ENCODE data around the gene ITPK1. TPM values are rescaled to one million over a fixed set of nuclear protein-coding genes. Genes with fewer than 3 reads are reported as not detected.
A peak's percentile ranks its signal among the peaks of the same experiment; 100 is the strongest.

The ITPK1 gene
- total RNA-seq, 1 experiment from 2014 or later = 53.2 TPM

DNA sequence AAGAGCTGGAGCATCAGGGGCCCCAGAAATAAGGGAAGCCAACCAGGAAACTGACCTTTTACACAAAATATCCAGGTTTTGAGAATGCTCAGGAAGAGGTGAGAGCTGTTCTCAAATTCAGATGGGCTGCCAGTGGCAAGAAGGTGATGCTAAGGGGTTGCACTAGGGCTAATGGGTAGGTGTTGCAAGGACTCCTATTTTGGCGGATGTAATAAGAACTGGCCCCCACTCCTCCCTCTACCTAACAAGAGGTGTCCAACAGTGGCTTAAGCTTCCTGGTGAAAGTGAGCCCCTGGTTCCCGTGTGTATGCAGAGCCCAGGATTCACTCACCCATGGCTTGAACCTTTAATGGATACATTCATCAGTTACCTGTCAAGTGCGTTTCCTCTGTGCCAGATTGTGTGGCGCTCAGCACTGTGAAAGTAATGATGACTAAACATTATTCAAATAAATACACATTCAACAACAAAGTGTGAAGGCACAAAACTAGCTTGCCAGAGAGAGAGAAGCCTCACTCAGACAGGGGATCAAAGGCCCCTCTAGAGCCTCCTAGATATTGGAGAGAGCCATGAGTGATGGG, 193.5 kb downstream of the ITPK1 start:
- in situ Hi-C loops (cut with HindIII; ENCODE audit: low pct_unique_long_range_greater_than_20kb, low sequenced_read_pairs) = no loop called here
- DNase-seq (ENCODE audit: low read depth) = peak; percentile 70

DNA sequence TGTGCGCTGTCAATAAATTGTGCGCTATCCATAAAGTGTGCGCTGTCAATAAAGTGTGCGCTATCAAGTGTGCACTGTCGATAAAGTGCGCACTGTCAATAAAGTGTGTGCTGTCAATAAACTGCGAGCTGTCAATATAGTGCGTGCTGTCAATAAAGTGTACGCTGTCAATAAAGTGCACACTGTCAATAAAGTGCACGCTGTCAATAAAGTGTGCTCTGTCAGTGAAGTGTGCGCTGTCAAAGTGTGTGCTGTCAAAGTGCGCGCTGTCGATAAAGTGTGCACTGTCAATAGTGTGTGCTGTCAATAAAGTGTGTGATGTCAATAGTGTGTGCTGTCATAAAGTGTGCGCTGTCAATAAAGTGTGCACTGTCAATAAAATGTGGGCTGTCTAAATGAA, 195.7 kb downstream of the ITPK1 start:
- in situ Hi-C loops (cut with HindIII; ENCODE audit: low pct_unique_long_range_greater_than_20kb, low sequenced_read_pairs) = no loop called here
- DNase-seq (ENCODE audit: low read depth) = no peak

DNA sequence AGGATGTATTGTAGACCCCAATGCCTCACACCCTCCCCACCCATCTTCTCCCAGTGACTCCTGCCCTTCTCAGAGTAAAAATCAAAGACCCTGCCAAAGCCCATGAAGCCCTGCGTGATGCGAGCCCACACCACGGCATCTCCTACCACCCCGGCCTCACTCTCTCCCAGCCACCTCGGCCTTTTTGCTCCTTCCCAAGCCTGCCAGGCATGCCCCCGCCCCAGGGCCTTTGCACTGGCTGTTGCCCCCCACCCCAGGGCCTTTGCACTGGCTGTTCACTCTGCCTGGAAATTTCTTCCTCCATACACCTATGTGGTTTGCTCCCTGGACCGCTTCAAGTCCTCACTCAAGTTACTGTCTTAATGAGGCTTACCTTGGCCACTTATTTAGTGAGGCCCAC, 197.8 kb downstream of the ITPK1 start:
- in situ Hi-C loops (cut with HindIII; ENCODE audit: low pct_unique_long_range_greater_than_20kb, low sequenced_read_pairs) = no loop called here
- DNase-seq (ENCODE audit: low read depth) = no peak

DNA sequence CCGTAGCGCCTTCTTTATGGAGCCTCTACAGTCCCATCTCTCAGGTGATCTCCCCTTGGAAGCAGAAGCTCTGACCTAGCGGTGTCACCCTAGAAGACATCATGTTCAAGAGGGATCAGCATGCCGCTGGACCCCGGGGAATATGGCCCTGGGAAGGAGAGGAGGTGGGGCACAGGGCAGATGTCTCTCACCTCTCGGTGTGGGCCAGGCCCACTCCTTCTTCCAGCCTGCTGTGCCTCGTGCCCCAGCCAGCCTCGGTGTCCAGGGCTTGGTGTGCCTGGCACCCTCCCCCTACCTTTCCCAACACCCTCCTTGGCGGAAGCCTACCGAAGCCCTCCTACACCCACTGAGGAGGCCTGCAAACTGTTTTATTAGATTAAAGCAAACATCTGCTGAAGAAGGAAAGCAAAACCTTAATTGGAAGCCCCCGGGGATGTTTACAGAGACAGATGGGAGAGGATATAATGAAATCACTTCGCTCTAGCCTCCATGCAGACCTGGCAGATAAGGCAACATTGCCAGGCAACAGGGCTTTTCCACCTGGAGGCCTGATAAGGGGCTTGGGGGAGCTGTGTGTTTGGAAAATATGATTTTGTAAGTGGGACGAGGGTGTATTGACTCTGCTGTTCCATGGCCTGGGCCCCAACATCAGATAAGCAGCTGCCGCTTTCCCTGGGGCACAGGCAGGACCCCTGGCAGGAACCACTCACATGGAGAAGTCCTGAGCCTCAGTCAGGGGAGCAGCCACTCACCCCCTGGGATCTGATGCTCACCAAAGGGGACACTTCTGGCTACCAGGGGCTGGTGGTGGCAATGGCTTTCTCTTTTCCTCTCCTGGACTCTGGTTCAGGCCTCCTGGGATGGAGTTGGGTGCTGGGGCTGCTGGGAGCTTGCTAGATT, 198.4 kb downstream of the ITPK1 start:
- in situ Hi-C loops (cut with HindIII; ENCODE audit: low pct_unique_long_range_greater_than_20kb, low sequenced_read_pairs) = no loop called here

DNA sequence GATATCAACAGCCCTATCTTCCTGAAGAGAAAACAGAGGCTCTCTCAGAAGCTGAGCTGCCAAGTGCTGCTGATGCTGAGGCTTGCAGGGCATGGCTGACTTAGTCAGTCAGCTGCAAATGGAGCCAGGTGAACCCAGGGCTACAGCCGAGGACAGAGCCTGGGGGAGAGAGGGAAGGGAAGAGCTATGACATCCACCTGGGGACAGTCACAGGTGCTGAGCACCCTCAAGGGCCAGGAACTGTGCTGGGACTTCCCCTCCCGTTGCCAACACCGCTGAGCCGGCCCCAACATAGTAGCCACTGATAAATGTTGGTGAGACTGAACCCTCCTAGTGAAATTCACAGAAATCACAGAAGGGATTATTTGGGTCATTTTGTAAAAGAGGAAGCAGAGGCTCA, 199.5 kb downstream of the ITPK1 start:
- no peak for DNase-seq (ENCODE audit: low read depth)
- in situ Hi-C loops (cut with HindIII; ENCODE audit: low pct_unique_long_range_greater_than_20kb, low sequenced_read_pairs) = no loop called here

More for the DNA sequence above, 198.4 kb downstream of the ITPK1 start:
- DNase-seq (ENCODE audit: low read depth) = no peak

DNA sequence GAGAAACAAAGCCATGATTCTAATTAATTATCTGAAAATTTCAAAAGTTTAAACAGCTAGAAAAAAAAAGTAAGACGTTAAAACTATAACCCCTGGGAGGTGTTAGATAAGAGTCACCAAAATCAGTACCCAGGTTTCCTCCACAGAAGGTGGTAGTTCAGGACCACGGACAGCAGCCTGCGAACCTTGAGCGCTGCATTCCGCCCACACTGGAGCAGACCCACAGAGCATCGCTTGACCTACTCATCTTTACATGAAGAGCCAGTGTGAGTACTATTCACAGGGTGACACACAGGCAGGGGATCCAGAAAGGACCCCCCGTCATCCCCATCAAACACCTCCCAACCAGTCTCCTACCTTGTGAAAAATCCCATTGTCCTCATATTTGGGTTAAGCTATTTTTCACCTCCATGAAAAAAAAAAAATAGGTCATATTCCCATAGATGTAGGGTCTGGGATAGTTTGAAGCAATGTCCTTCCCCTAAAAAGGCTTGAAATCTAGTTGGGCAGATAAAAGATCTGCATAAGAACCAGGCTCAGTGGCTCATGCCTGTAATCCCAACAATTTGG, 201.6 kb downstream of the ITPK1 start:
- in situ Hi-C loops (cut with HindIII; ENCODE audit: low pct_unique_long_range_greater_than_20kb, low sequenced_read_pairs) = no loop called here
- peak; percentile 28 for DNase-seq (ENCODE audit: low read depth)

DNA sequence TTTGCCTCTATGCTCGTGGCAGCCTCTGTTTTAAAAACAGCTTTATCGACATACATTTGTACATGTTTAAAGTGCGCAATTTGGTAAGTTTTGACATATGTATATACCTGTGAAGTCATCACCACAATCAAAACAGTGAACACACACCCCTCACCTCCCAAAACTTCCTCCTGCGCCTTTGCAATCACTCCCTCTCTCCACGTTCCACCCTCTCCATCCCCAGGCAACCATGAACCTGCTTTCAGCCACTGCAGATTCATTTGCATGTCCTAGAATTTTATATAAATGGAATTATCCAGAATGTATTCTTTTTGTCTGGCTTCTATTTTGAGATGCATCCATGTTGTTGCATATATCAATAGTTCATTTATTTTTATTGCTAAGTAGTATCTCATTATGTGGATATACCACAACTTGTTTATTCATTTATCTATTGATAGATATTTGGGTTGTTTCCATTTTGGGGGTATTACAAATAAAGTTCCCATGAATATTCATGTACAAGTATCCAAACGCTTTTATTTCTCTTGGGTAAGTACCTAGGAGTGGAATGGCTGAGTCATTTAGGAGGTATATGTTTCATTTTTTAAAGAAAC, 208.3 kb downstream of the ITPK1 start:
- in situ Hi-C loops (cut with HindIII; ENCODE audit: low pct_unique_long_range_greater_than_20kb, low sequenced_read_pairs) = no loop called here

DNA sequence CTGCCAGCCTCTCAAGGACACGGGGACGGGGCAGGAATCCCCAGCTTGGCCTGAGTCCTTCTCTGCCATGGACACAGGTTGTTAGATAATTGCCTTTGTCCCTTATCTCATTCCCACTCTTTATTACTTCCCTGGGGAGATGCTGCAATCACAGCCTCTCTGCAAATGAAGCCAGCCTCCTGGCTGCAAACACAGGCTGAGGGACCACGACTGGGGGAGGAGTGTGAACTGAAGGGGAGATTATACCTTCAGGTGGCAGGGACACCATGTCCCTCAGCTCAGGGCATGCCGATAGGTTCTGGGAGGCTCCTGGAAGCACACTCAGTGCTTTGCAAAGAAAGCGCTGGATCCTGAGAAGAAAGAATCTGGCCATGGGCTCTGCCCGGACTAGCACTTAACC, 208.9 kb downstream of the ITPK1 start:
- in situ Hi-C loops (cut with HindIII; ENCODE audit: low pct_unique_long_range_greater_than_20kb, low sequenced_read_pairs) = no loop called here

More for the DNA sequence above, 208.3 kb downstream of the ITPK1 start:
- no peak for DNase-seq (ENCODE audit: low read depth)

DNA sequence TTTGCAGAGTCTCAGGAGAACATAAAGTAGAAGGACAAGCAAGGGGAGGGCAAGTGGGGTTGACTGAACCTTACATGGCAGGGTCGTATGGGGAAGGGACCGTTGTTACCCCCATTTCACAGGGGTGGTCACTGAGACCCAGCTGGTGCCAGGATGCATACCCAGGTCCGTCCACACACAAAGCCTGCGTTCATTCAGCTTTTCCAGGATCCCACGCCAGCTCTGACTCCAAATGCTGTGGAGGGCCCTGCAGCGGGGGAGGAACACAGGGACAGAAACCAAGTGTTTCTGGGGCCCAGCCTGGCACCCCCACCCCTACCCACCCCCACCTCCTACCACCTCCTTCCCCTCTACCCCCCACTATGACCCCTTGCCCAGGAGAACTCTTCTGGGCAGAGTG, 209.3 kb downstream of the ITPK1 start:
- in situ Hi-C loops (cut with HindIII; ENCODE audit: low pct_unique_long_range_greater_than_20kb, low sequenced_read_pairs) = no loop called here
- DNase-seq (ENCODE audit: low read depth) = no peak

More for the DNA sequence above, 208.9 kb downstream of the ITPK1 start:
- DNase-seq (ENCODE audit: low read depth) = no peak

DNA sequence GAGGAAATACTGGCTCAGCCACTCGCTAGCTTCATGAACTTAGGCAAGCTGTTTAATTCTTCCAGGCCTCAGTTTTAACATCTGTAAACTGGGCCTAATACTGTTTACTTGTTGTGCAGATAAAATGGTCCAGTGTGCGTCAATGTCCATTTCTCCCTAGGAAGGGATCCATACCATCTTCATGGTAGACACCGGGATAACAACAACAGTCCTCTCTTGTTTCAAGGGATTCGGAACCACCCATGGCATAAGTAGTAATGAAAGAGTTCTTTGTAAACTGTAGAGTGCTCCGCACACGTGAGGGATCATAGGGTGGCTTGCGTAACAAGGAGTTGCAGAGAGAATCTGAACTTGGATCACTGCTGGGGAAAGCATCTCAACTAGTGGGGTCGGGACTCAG, 210.1 kb downstream of the ITPK1 start:
- DNase-seq (ENCODE audit: low read depth) = no peak
- in situ Hi-C loops (cut with HindIII; ENCODE audit: low pct_unique_long_range_greater_than_20kb, low sequenced_read_pairs) = no loop called here

DNA sequence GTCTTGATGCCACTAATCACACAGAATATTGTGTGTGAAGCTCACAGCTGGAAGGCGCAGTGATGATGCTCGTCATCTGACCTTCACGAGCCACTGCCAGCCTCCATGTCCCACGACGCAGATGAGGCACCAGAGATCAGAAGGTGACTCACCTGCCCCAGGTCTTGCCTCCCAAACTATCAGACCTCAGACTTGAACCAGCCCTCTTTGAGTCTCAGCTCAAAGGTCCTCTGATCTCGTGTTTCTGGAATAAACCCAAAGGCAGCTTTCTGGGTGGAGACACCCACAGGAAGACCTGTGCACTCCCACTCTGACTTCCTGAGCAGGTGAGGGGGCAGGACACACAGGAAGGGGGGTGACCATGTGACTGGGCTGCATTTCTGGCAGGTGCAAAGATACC, 212.4 kb downstream of the ITPK1 start:
- in situ Hi-C loops (cut with HindIII; ENCODE audit: low pct_unique_long_range_greater_than_20kb, low sequenced_read_pairs) = no loop called here
- DNase-seq (ENCODE audit: low read depth) = no peak

DNA sequence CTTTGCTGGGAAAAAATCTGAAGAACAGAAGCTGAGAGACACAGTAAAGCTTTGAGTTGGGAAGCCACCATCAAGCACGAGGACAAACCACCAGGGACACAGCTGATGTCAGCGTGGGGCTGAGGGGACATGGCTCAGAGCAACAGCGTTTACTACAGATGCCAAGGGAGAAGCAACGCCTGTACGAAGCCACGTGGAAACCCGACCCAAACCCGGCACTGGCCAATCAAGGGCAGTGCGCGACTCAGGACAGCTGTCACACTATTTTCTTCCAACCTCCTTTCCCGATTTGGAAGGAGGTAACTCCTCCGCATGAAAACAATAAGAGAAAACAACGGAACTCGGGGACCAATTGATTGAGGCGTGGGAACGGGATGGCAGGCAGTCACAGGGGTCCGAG, 213.0 kb downstream of the ITPK1 start:
- no peak for DNase-seq (ENCODE audit: low read depth)
- in situ Hi-C loops (cut with HindIII; ENCODE audit: low pct_unique_long_range_greater_than_20kb, low sequenced_read_pairs) = no loop called here

DNA sequence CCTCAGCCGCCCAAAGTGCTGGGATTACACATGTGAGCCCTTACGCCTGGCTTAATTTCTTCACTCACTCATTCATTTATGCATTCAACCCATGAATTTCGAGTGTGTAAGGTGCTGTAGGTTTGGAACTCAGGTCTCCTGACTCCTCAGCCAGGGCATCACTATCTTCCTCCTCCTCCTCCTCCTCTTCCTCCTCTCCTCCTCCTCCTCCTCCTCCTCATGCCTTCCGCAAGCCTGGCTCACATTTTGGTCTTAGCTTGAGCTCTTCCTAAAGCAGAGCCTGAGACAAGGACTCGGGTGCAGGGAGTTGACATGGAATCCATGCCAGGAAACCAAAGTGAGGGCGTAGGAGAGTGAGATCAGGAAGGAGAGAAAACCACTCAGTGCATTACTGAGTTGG, 213.5 kb downstream of the ITPK1 start:
- in situ Hi-C loops (cut with HindIII; ENCODE audit: low pct_unique_long_range_greater_than_20kb, low sequenced_read_pairs) = no loop called here
- DNase-seq (ENCODE audit: low read depth) = no peak

DNA sequence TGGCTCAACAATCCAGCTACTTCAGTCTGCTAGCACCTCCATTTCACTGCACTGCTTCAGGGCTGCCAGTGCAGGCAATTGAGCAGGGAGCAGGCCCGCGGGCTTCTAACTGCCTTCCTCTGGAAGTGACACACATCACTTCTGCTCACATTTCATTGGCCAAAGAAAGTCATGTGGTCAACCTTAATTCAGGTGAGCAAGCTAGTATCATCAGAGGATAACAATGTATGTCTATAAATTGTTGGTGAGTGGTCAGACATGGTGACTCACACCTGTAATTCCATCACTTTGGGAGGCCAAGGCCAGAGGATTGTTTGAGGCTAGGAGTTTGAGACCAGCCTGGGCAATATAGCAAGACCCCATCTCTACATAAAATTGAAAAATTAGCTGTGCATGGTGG, 215.1 kb downstream of the ITPK1 start:
- no peak for DNase-seq (ENCODE audit: low read depth)
- in situ Hi-C loops (cut with HindIII; ENCODE audit: low pct_unique_long_range_greater_than_20kb, low sequenced_read_pairs) = no loop called here

DNA sequence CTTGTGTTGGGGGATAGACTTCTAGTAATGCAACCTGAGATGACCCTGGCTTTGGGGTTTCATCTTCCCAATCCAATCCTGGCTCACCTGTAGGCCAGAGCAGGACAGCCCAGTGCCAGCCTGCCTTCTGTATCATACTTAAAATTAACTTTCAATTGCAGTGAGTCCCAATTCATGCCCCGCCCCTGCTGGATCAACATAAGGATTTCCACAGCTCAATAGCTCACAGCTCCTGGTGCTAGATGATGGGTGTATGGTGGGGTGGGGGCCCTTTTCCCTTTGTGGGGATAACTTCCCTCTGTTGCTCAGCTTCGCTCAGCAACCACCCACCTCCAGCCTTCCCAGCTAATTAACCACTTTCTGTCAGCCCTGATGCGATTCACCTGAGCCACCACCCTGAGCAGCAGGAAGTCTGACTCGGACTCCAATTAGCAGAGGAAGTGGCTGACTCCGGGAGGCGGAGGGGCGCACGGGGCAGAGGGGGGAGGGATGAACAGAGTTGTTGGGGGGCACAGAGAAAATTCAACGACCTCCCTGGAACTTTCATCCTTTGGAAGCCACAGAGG, 217.1 kb downstream of the ITPK1 start:
- DNase-seq (ENCODE audit: low read depth) = no peak
- in situ Hi-C loops (cut with HindIII; ENCODE audit: low pct_unique_long_range_greater_than_20kb, low sequenced_read_pairs) = no loop called here

DNA sequence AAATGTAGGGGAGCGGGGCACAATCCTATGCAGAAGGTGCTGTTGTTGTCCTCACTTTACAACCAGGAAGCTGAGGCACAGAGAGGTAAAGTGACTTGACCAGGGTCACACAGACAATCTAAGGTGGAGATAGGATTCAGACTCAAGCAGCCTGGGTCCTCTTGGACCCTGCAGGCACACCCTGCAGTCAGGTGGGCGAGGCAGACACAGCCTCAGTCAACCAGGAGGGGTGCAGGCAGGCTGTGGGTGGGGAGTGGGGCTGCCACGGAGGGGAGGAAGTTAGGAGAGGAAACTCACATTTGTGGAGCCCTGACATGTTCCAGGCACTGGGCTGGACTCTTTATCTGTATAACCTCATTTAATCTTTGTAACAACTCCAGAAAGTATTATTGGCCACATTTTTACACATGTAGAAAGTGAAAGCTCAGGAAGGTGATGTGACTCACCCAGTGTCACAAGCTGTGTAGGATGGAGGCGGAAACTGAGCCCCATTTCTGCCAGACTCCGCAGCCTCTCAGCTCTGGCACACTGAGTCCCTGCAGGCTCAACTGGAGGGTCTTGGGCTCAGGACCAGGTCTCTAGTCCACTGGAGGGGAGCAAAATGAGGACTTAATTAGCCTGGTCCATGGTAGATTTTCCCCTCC, 217.7 kb downstream of the ITPK1 start:
- DNase-seq (ENCODE audit: low read depth) = no peak
- in situ Hi-C loops (cut with HindIII; ENCODE audit: low pct_unique_long_range_greater_than_20kb, low sequenced_read_pairs) = no loop called here

DNA sequence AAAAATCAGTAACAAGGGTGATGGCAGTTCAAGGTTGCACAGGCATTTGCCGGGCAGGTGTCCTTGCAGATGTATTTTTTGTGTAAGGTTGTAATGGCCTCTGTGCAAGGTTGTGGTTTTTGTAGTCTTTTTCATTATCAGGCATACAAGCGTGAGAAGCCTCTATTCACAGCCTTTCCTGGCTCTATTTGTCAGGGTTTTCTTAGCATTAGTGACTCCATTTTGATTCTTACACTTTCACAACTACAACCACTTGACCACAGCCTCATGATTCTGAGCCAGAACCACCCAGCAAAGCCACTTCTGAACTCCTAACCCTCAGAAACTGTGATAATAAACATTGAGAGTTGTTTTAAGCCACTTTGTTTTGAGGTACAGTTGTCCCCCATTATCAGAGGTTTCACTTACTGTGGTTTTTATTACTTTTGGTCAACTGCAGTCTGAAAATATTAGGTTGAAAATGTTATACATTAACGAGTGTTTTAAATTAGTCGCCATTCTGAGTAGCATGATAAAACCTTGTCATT, 220.3 kb downstream of the ITPK1 start:
- in situ Hi-C loops (cut with HindIII; ENCODE audit: low pct_unique_long_range_greater_than_20kb, low sequenced_read_pairs) = no loop called here
- no peak for DNase-seq (ENCODE audit: low read depth)

DNA sequence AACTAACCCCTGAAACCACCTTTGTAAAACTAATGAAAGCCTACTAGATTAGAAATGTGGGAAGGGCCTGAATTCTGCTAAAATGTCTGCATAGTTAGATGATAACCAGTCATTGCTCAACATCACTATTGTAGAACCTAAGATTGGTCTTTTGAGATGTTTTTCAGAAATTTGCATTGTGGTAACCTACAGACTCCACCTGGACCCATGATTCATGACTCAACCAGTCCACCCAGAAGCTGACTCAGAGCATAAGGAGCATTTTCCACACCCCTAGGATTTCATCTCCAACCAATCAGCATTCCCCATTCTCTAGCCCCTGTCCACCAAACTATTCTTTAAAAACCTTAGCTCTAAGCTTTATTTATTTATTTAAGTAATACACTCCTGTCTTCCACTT, 223.1 kb downstream of the ITPK1 start:
- no peak for DNase-seq (ENCODE audit: low read depth)
- in situ Hi-C loops (cut with HindIII; ENCODE audit: low pct_unique_long_range_greater_than_20kb, low sequenced_read_pairs) = no loop called here

Measured in Caki2 (cell line).